SH-SY5Y (cell line): ENCODE results near the gene EP300.

ENCODE experiments used
- GATA2 ChIP-seq: IDR thresholded peaks from 2 replicates; pipeline ENCODE4 v1.6.1; 2011; ENCODE audit warnings: mild to moderate bottlenecking, low read depth, low read length
- GATA3 ChIP-seq: IDR thresholded peaks from 2 replicates; pipeline ENCODE4 v1.6.1; 2011; ENCODE audit warnings: low read depth, mild to moderate bottlenecking, low read length, moderate library complexity

DNA sequence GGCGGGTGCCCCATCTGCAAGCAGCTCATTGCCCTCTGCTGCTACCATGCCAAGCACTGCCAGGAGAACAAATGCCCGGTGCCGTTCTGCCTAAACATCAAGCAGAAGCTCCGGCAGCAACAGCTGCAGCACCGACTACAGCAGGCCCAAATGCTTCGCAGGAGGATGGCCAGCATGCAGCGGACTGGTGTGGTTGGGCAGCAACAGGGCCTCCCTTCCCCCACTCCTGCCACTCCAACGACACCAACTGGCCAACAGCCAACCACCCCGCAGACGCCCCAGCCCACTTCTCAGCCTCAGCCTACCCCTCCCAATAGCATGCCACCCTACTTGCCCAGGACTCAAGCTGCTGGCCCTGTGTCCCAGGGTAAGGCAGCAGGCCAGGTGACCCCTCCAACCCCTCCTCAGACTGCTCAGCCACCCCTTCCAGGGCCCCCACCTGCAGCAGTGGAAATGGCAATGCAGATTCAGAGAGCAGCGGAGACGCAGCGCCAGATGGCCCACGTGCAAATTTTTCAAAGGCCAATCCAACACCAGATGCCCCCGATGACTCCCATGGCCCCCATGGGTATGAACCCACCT, 84.7 kb downstream of the EP300 start:
- no peak for TF ChIP-seq GATA3
- no peak for TF ChIP-seq GATA2
